H9 (cell line): ENCODE results near the gene PPFIBP1. TPM values are rescaled to one million over a fixed set of nuclear protein-coding genes. Genes with fewer than 3 reads are reported as not detected.

Experiments used
- DNase-seq: peaks from one replicate; pipeline ENCODE4 v3.0.0-alpha.2; 2017
- H2AFZ ChIP-seq: one replicate; pipeline ENCODE4 v1.6.1; 2013; ENCODE audit warnings: mild to moderate bottlenecking, low read length, control low read depth, moderate library complexity
- H2AK5ac ChIP-seq: 2 replicates; pipeline ENCODE4 v1.6.1; 2013; ENCODE audit warnings: low read length, control low read depth, mixed read lengths; ENCODE audit not compliant: insufficient read length
- H2BK120ac ChIP-seq: one replicate; pipeline ENCODE4 v1.6.1; 2013; ENCODE audit warnings: low read depth, mild to moderate bottlenecking, low read length, control low read depth, inconsistent platforms; ENCODE audit not compliant: poor library complexity, severe bottlenecking
- H2BK12ac ChIP-seq: 2 replicates; pipeline ENCODE4 v1.6.1; 2013; ENCODE audit warnings: low read length, control low read depth, mixed read lengths, low read depth; ENCODE audit not compliant: insufficient read length
- H2BK15ac ChIP-seq: 2 replicates; pipeline ENCODE4 v1.6.1; 2013; ENCODE audit warnings: low read depth, low read length, control low read depth
- H2BK20ac ChIP-seq: one replicate; pipeline ENCODE4 v1.6.1; 2013; ENCODE audit warnings: low read depth, mild to moderate bottlenecking, low read length, control low read depth, inconsistent platforms; ENCODE audit not compliant: poor library complexity, severe bottlenecking
- H2BK5ac ChIP-seq: 2 replicates; pipeline ENCODE4 v1.6.1; 2013; ENCODE audit warnings: low read length, control low read depth, mixed read lengths; ENCODE audit not compliant: insufficient read length
- H3K14ac ChIP-seq: 2 replicates; pipeline ENCODE4 v1.6.1; 2013; ENCODE audit warnings: low read length, control low read depth; ENCODE audit not compliant: insufficient read depth
- H3K18ac ChIP-seq: 2 replicates; pipeline ENCODE4 v1.6.1; 2013; ENCODE audit warnings: low read depth, mild to moderate bottlenecking, mixed read lengths, low read length, control low read depth; ENCODE audit not compliant: insufficient read length
- H3K23ac ChIP-seq: 2 replicates; pipeline ENCODE4 v1.6.1; 2013; ENCODE audit warnings: low read length, control low read depth, mixed read lengths, low read depth; ENCODE audit not compliant: insufficient read length
- H3K23me2 ChIP-seq: 2 replicates; pipeline ENCODE4 v1.6.1; 2013; ENCODE audit warnings: low read depth, mild to moderate bottlenecking, mixed read lengths, low read length, control low read depth; ENCODE audit not compliant: insufficient read length, poor library complexity, severe bottlenecking
- H3K27ac ChIP-seq: 2 replicates; pipeline ENCODE4 v1.5.1; 2013; ENCODE audit warnings: low read length, control low read depth, mixed read lengths, low read depth; ENCODE audit not compliant: insufficient read length
- H3K27me3 ChIP-seq: 2 replicates; pipeline ENCODE4 v1.6.1; 2013; ENCODE audit warnings: low read length, control low read depth, inconsistent platforms; ENCODE audit not compliant: insufficient read depth
- H3K4ac ChIP-seq: 2 replicates; pipeline ENCODE4 v1.6.1; 2013; ENCODE audit warnings: low read depth, mild to moderate bottlenecking, control low read depth, inconsistent platforms, low read length, moderate library complexity
- H3K4me1 ChIP-seq: 2 replicates; pipeline ENCODE4 v1.6.1; 2013; ENCODE audit warnings: low read length, control low read depth, inconsistent platforms; ENCODE audit not compliant: insufficient read depth
- H3K4me2 ChIP-seq: 2 replicates; pipeline ENCODE4 v1.6.1; 2013; ENCODE audit warnings: low read length, control low read depth, mixed read lengths; ENCODE audit not compliant: insufficient read length, insufficient read depth
- H3K56ac ChIP-seq: 2 replicates; pipeline ENCODE4 v1.6.1; 2013; ENCODE audit warnings: low read depth, mild to moderate bottlenecking, mixed read lengths, low read length, control low read depth; ENCODE audit not compliant: insufficient read length
- H3K79me1 ChIP-seq: 2 replicates; pipeline ENCODE4 v1.6.1; 2013; ENCODE audit warnings: low read depth, mild to moderate bottlenecking, moderate library complexity, low read length, control low read depth, inconsistent platforms; ENCODE audit not compliant: insufficient read depth, poor library complexity, severe bottlenecking
- H3K79me2 ChIP-seq: 2 replicates; pipeline ENCODE4 v1.6.1; 2013; ENCODE audit warnings: low read length, control low read depth, inconsistent platforms; ENCODE audit not compliant: insufficient read depth
- H3K9ac ChIP-seq: 2 replicates; pipeline ENCODE4 v1.6.1; 2013; ENCODE audit warnings: low read length, control low read depth, mixed read lengths; ENCODE audit not compliant: insufficient read length; ENCODE audit errors: extremely low read depth
- H3K9me3 ChIP-seq: one replicate; pipeline ENCODE4 v1.6.1; 2013; ENCODE audit warnings: low read depth, low read length, inconsistent platforms; ENCODE audit not compliant: control insufficient read depth
- H3T11ph ChIP-seq: one replicate; pipeline ENCODE4 v1.6.1; 2013; ENCODE audit warnings: mild to moderate bottlenecking, low read length, control low read depth, inconsistent platforms
- H4K20me1 ChIP-seq: one replicate; pipeline ENCODE4 v1.6.1; 2013; ENCODE audit not compliant: control insufficient read depth, insufficient read length, insufficient read depth
- H4K5ac ChIP-seq: 2 replicates; pipeline ENCODE4 v1.6.1; 2013; ENCODE audit warnings: low read depth, mild to moderate bottlenecking, mixed read lengths, low read length, control low read depth; ENCODE audit not compliant: insufficient read length
- H4K8ac ChIP-seq: replicated peaks from 2 replicates; pipeline ENCODE4 v1.6.1; 2013; ENCODE audit warnings: low read length, control low read depth, mixed read lengths, low read depth; ENCODE audit not compliant: insufficient read length
- H4K91ac ChIP-seq: 2 replicates; pipeline ENCODE4 v1.6.1; 2013; ENCODE audit warnings: low read depth, mild to moderate bottlenecking, moderate library complexity, mixed read lengths, low read length, control low read depth; ENCODE audit not compliant: insufficient read length
- H3K27ac Mint-ChIP-seq, 3 experiments: 2 replicates in 2 of 3; 3 replicates in 1 of 3; pipeline ENCODE4 v1.8.0; 2020 to 2021; ENCODE audit warnings: mixed read lengths in 3 of 3, mild to moderate bottlenecking in 1 of 3, moderate library complexity in 1 of 3
- H3K27me3 Mint-ChIP-seq: 2 replicates; pipeline ENCODE4 v1.8.0; 2021; ENCODE audit warnings: low read depth, mild to moderate bottlenecking, moderate library complexity, mixed read lengths
- H3K36me3 Mint-ChIP-seq, 3 experiments: 2 replicates in 2 of 3; 3 replicates in 1 of 3; pipeline ENCODE4 v1.8.0; 2020 to 2021; ENCODE audit warnings: low read depth in 3 of 3, mixed read lengths in 3 of 3; ENCODE audit not compliant: insufficient read depth in 1 of 3
- H3K4me1 Mint-ChIP-seq, 2 experiments: 2 replicates each; pipeline ENCODE4 v1.8.0; 2020; ENCODE audit warnings: mixed read lengths in 2 of 2
- H3K4me3 Mint-ChIP-seq, 2 experiments: 2 replicates in 1 of 2; 3 replicates in 1 of 2; pipeline ENCODE4 v1.8.0; 2020 to 2021; ENCODE audit warnings: mild to moderate bottlenecking in 2 of 2, mixed read lengths in 2 of 2, moderate library complexity in 1 of 2
- H3K9me3 Mint-ChIP-seq, 2 experiments: 2 replicates in 1 of 2; 3 replicates in 1 of 2; pipeline ENCODE4 v1.8.0; 2020; ENCODE audit warnings: mild to moderate bottlenecking in 2 of 2, mixed read lengths in 2 of 2, moderate library complexity in 1 of 2
- CTCF ChIP-seq: fragments of 200-600 bp; sonication (generic); conservative IDR thresholded peaks from 3 replicates; pipeline ENCODE4 v1.8.0; 2021; ENCODE audit warnings: antibody characterized with exemption, mild to moderate bottlenecking
- WGBS: extraction: QIAGEN DNeasy Blood & Tissue Kit; methylation state at CpG from one replicate; pipeline ENCODE4 v1.1.7; 2013; ENCODE audit warnings: missing lambda C conversion rate, low lambda C conversion rate, mixed read lengths; ENCODE audit not compliant: insufficient read length; ENCODE audit errors: extremely low coverage; 5-methylcytosine and 5-hydroxymethylcytosine counted together
- total RNA-seq: library from RNA; stranded (reverse); gene quantifications from 2 replicates; pipeline ENCODE4 v1.2.1, GENCODE V29; 2021

Gene PPFIBP1
- total RNA-seq, 1 experiment from 2014 or later, result 29.2 TPM

- Histone ChIP-seq H3K23ac (no peak overlapping the region), H2AK5ac (no peak overlapping the region), H3T11ph (no peak overlapping the region), H3K4me2 (no peak overlapping the region), H4K8ac (no peak overlapping the region), H3K9ac (no peak overlapping the region), H4K5ac (no peak overlapping the region), H3K23me2 (no peaks in the 10 kb centered on the region), H2BK15ac (no peak overlapping the region), H4K20me1 (no peaks in the 10 kb centered on the region), H3K4ac (no peak overlapping the region), H2AFZ (no peak overlapping the region), H2BK12ac (no peak overlapping the region), H2BK5ac (no peak overlapping the region), H3K14ac (no peak overlapping the region), H3K27me3 (no peaks in the 10 kb centered on the region), H3K79me1 (no peaks in the 10 kb centered on the region), H4K91ac (no peak overlapping the region), H3K27ac (no peak overlapping the region), H2BK120ac (no peak overlapping the region), H3K9me3 (no peaks in the 10 kb centered on the region), H3K4me1 (no peaks in the 10 kb centered on the region; the same call in 1 of the 2 replicates), H3K18ac (no peak overlapping the region), H3K79me2 (no peaks in the 10 kb centered on the region), H2BK20ac (no peak overlapping the region), H3K56ac (no peak overlapping the region)
- H3K36me3 Mint-ChIP-seq, result no peaks in the 10 kb centered on the region
- DNase-seq, result no peak
- no peaks in the 10 kb centered on the region for H3K9me3 Mint-ChIP-seq
- peaks cover 1% of the 10 kb centered on the region; the same call in 1 of the 2 replicates for H3K27me3 Mint-ChIP-seq
- H3K4me3 Mint-ChIP-seq, result no peak overlapping the region
- TF ChIP-seq CTCF, result no peak
- H3K4me1 Mint-ChIP-seq, result peaks cover 33 to 49% of the 10 kb centered on the region in 2 experiments
- WGBS, result no CpG with 5 or more reads among the region's 6 CpGs
- H3K27ac Mint-ChIP-seq, result no peak overlapping the region
These were observed 28.2 kb downstream of the PPFIBP1 start for GRCh38 chr12:27552235-27552634.
